ENCODE measurements around the gene KCNJ11.

KCNJ11 gene

GRCh38 chr11:17391493-17392355 lies 3.3 kb upstream of the KCNJ11 start:
- no peak for ATAC-seq
- TF ChIP-seq ZNF8 (CRISPR knock-in tag; IDR thresholded peaks at IDR 0.05), result no peak
- TF ChIP-seq ARNTL (CRISPR knock-in tag; IDR thresholded peaks at IDR 0.05; ENCODE audit: borderline replicate concordance, low read depth), result no peak
- TF ChIP-seq TCF4 (CRISPR knock-in tag; IDR thresholded peaks at IDR 0.05; ENCODE audit: borderline replicate concordance), result no peak
- no peak for TF ChIP-seq TOX (CRISPR knock-in tag; IDR thresholded peaks at IDR 0.05; ENCODE audit: borderline replicate concordance)
- no peak for TF ChIP-seq RARB (CRISPR knock-in tag; IDR thresholded peaks at IDR 0.05)
- TF ChIP-seq, protein P1, sequence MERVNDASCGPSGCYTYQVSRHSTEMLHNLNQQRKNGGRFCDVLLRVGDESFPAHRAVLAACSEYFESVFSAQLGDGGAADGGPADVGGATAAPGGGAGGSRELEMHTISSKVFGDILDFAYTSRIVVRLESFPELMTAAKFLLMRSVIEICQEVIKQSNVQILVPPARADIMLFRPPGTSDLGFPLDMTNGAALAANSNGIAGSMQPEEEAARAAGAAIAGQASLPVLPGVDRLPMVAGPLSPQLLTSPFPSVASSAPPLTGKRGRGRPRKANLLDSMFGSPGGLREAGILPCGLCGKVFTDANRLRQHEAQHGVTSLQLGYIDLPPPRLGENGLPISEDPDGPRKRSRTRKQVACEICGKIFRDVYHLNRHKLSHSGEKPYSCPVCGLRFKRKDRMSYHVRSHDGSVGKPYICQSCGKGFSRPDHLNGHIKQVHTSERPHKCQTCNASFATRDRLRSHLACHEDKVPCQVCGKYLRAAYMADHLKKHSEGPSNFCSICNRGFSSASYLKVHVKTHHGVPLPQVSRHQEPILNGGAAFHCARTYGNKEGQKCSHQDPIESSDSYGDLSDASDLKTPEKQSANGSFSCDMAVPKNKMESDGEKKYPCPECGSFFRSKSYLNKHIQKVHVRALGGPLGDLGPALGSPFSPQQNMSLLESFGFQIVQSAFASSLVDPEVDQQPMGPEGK (CRISPR knock-in tag; IDR thresholded peaks at IDR 0.05; ENCODE audit: borderline replicate concordance), result no peak
- TF ChIP-seq SNAI2 (CRISPR knock-in tag; IDR thresholded peaks at IDR 0.05), result no peak
- TF ChIP-seq ZNF70 (CRISPR knock-in tag; IDR thresholded peaks at IDR 0.05), result no peak
- TF ChIP-seq ZFP3 (CRISPR knock-in tag; IDR thresholded peaks at IDR 0.05), result no peak
- TF ChIP-seq ZNF565 (CRISPR knock-in tag; conservative IDR thresholded peaks at IDR 0.05; ENCODE audit: low read depth), result no peak
- TF ChIP-seq, protein P2, sequence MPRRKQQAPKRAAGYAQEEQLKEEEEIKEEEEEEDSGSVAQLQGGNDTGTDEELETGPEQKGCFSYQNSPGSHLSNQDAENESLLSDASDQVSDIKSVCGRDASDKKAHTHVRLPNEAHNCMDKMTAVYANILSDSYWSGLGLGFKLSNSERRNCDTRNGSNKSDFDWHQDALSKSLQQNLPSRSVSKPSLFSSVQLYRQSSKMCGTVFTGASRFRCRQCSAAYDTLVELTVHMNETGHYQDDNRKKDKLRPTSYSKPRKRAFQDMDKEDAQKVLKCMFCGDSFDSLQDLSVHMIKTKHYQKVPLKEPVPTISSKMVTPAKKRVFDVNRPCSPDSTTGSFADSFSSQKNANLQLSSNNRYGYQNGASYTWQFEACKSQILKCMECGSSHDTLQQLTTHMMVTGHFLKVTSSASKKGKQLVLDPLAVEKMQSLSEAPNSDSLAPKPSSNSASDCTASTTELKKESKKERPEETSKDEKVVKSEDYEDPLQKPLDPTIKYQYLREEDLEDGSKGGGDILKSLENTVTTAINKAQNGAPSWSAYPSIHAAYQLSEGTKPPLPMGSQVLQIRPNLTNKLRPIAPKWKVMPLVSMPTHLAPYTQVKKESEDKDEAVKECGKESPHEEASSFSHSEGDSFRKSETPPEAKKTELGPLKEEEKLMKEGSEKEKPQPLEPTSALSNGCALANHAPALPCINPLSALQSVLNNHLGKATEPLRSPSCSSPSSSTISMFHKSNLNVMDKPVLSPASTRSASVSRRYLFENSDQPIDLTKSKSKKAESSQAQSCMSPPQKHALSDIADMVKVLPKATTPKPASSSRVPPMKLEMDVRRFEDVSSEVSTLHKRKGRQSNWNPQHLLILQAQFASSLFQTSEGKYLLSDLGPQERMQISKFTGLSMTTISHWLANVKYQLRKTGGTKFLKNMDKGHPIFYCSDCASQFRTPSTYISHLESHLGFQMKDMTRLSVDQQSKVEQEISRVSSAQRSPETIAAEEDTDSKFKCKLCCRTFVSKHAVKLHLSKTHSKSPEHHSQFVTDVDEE (CRISPR knock-in tag; IDR thresholded peaks at IDR 0.05), result no peak
- TF ChIP-seq ESRRG (CRISPR knock-in tag; IDR thresholded peaks at IDR 0.05), result no peak
- no peak for TF ChIP-seq CSDC2 (CRISPR knock-in tag; IDR thresholded peaks at IDR 0.05)
- no peak for TF ChIP-seq OSR1 (CRISPR knock-in tag; IDR thresholded peaks at IDR 0.05)
- TF ChIP-seq, protein P3, sequence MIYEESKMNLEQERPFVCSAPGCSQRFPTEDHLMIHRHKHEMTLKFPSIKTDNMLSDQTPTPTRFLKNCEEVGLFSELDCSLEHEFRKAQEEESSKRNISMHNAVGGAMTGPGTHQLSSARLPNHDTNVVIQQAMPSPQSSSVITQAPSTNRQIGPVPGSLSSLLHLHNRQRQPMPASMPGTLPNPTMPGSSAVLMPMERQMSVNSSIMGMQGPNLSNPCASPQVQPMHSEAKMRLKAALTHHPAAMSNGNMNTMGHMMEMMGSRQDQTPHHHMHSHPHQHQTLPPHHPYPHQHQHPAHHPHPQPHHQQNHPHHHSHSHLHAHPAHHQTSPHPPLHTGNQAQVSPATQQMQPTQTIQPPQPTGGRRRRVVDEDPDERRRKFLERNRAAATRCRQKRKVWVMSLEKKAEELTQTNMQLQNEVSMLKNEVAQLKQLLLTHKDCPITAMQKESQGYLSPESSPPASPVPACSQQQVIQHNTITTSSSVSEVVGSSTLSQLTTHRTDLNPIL (CRISPR knock-in tag; IDR thresholded peaks at IDR 0.05; ENCODE audit: low read depth), result no peak

GRCh38 chr11:17389957-17390649 lies 1.6 kb upstream of the KCNJ11 start:
- ATAC-seq, result 0 out of 3 replicates have a peak, but pooled peaks have one; percentile 3
- TF ChIP-seq OSR1 (CRISPR knock-in tag; IDR thresholded peaks at IDR 0.05) (no peak), ZNF70 (CRISPR knock-in tag; IDR thresholded peaks at IDR 0.05) (peak; percentile 98)

DNA sequence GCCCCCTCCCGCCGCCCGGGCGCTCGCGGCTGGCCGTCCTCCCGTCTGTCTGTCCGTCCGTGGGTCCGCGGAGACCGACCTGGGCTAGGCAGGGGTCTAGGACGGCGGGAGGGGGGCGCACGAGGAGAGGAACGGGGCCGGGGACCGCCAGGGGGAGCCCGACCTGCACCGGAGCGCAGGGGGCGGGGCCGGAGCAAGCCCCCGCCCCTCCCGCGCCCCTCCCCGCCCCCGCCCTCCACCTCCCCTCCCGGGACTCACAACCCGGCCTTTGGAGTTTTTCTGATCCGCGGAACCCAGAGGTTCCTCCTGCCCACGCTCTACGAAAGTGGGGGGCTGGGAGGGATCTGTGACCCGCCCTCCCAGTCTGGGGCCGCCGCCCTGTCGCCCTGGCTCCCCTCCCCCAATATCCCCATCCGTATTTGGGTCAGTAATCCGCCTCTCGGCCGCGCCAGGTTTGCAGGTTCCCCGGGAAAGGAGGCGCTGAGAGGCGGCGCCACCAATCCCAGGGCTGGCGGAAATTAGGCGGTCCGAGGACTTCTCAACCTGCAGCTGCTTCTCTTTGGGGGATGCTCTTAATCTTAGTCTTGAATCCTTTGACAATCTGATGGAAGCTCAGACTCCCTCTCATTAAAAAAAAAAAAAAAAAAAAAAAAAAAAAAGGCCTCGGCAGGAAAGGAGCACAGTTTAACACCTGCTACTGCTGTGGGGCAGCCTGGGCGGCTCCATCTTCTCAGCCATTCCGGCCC lies 925 bp upstream of the KCNJ11 start:
- TF ChIP-seq PPARA (CRISPR knock-in tag; IDR thresholded peaks at IDR 0.05; ENCODE audit: borderline replicate concordance) (no peak), SNAI2 (CRISPR knock-in tag; IDR thresholded peaks at IDR 0.05) (0 out of 2 replicates have a peak, but pooled peaks have one; percentile 11)
- ATAC-seq, result peak; percentile 61

DNA sequence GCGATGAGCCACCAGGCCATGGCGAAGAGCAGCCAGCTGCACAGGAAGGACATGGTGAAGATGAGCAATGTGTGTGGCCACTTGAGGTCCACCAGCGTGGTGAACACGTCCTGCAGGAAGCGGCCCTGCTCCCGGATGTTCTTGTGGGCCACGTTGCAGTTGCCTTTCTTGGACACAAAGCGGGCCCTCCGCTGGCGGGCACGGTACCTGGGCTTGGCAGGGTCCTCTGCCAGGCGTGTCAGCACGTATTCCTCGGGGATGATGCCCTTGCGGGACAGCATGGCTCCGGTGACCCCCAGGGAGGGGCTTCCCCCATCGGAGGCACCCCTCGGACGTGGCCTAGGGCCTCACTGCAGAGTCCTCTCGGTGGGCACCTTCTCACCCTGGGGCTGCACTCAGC lies 648 bp downstream of the KCNJ11 start:
- TF ChIP-seq OSR1 (CRISPR knock-in tag; IDR thresholded peaks at IDR 0.05), result no peak
- TF ChIP-seq, protein P2 (CRISPR knock-in tag; IDR thresholded peaks at IDR 0.05), result no peak
- TF ChIP-seq, protein P3 (CRISPR knock-in tag; IDR thresholded peaks at IDR 0.05; ENCODE audit: low read depth), result no peak
- no peak for TF ChIP-seq ZNF565 (CRISPR knock-in tag; conservative IDR thresholded peaks at IDR 0.05; ENCODE audit: low read depth)
- no peak for TF ChIP-seq SNAI2 (CRISPR knock-in tag; IDR thresholded peaks at IDR 0.05)
- TF ChIP-seq PPARA (CRISPR knock-in tag; IDR thresholded peaks at IDR 0.05; ENCODE audit: borderline replicate concordance), result no peak
- no peak for TF ChIP-seq ZNF8 (CRISPR knock-in tag; IDR thresholded peaks at IDR 0.05)
- no peak for TF ChIP-seq ZFP30 (CRISPR knock-in tag; IDR thresholded peaks at IDR 0.05)
- no peak for TF ChIP-seq CSDC2 (CRISPR knock-in tag; IDR thresholded peaks at IDR 0.05)
- TF ChIP-seq ZFP3 (CRISPR knock-in tag; IDR thresholded peaks at IDR 0.05), result no peak
- no peak for TF ChIP-seq ZNF70 (CRISPR knock-in tag; IDR thresholded peaks at IDR 0.05)
- ATAC-seq, result no peak
